Midbrain (tissue), 1 donor: Measurements from ENCODE around the gene HEATR9.
"Not testable (repeated sequence)": the region's sequence is repeated elsewhere in the genome, so short reads cannot be mapped to it uniquely, and the experiment has no call there.

Source experiments
- DNase-seq: peaks from one replicate; lab custom pipeline; 2025; lab: John Stamatoyannopoulos, UW

Gene HEATR9, protein sequence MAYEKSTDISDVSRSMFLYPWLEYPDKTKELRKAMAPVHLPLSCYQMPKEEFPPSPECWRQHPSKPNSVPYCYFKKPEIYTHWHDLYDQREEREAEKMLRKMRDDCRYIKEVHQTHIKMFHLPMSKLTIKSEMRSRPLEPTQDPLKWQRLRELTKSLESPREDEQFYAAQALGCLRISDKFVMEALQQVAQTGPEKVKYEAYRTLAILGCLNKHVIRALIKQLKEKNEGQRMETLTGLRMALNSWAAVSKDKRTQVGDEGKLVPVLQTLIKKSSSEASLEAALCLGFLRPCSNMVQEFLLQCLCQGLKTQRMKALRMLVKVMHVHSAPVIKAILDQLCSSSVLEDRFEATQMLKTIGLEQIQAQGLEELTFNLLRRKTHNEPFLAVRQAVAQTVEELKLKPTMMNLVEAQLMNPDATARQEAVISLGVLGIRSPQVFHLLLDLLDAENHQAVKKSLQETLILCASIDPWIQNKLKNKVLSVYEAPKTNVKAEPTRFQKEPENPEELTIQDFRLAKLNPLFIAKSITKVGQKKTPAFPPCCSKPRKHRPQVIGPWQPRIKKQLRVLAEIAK

DNA sequence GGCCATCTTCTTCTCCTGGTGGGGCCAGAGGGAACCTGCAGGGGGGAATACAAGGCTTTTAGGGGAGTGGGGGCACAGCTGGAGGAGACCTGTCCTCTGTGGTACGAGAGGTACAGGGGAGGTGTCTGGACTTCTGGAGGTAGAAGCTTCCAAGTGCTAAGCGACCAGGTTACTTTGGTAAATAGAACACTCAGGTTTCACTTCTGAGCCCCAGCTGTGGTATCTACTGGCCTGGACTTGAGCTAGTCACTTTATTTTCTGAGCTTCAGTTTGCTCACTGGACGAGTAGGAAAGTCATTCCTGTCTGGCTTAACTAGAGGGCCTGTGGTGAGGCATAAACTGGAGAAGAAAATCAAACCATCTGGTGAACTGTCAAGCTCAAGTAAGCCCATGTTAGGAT is at the start of gene HEATR9:
TSS of gene HEATR9 (minus strand) at position 155 of the 400 bp plus-strand sequence. CDS start at position 6, 149 bp downstream.
- no peak for DNase-seq

DNA sequence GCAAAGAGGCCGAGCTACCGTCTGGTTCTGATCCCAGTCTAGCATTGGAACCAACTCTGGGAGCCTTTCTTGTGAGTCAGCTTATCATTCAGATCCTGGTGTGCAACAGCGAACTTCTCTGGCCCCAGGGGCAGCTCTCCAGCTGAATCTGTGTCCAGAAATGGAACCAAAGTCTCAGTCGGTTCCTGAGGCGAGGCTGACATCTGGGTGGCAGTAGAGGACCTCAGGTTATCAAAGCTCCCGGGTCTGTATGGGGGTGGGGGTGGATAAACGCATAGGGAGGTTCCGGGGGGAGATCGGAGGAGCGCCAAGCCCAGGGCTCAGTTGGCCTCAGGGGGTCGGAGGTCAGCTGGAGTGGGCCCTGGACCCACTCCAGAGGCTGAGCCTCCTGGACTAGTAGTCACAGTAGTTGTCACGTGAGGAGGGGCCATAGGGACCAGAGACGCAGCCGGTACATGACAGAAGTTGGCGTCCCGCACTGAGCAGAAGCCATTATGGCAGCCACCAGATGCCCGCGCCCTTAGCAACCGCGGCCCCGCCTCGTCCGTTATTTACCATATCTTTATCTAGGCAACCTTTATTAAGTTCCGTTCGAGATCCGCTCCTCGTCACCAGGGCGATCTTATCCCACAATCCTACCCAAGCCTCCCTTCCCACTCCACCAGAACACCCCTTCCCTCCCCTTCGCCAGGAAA is 49.0 kb upstream of the HEATR9 start:
- DNase-seq = no peak

DNA sequence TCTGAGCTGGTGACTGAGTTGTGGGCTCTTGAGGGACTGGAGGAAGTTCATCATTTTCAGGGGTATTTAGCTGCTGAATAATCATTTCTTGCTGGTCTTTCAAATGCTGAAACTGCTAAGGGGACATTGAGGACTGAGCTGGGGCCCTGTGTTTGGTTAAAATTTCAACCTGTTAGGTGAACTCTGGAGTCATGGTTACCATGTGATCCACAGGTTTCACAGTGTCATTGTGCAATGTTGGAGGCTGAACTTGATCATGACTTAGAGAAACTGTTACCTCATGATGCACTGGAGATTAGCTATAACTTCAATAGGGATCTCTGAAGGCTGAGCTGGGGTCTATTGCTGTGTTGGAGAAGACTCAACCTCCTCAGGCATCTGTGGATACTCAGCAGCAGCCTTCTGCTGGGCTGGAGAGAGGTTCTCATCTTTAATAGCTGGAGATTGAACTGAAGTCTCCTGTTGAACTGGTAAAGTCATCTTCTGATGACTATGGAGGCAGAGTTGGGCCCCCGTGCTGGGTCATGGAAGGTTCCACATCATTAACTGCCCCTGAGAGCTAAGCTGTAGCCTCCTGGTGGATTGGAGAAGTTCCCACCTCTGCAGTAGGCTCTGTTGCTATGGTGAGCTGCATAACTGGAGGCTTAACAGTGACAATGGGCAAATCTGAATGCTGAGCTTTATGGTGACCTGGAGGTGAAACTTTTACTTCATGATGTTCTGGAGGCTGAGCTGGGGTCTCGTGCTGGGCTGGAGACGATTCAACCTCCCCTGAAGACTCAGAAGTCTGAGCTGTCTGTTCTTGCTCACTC is 46.7 kb upstream of the HEATR9 start:
- no peak for DNase-seq

DNA sequence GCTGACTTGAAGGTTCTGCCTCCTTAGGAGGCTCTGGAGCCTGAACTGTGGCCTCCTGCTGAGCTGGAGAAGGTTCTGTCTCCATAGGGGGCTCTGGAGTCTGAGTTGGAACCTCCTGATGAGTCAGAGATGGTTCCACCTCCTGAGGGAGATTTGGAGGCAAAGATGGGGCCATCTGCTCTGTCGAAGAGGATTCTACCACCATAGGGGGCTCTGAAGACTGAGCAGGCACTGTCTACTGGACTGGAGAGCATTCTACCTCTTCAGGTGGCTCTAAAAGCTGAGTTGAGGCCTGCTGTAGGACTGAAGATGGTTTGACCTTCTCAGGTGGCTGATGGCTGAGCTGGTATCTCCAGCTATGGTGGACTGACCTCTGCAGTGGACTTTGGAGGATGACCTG is 45.7 kb upstream of the HEATR9 start:
- DNase-seq = no peak

DNA sequence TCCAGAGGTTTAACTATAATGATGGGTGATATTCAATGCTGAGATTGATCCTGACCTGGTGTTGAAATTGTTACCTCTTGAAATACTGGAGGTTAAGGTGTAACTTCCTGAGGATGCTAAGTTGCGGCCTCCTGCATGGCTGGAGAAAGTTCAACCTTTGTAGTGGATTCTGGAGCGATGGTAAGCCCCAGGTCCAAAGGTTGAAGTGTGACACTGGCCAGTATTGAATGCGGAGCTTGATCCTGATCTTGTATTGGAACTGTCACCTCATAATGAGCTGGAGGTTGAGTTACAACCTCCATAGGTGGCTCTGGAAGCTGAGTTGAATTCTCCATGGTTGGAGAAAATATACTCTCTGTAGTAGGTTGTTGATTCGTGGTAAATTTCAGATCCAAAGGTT is 44.9 kb upstream of the HEATR9 start:
- no peak for DNase-seq

DNA sequence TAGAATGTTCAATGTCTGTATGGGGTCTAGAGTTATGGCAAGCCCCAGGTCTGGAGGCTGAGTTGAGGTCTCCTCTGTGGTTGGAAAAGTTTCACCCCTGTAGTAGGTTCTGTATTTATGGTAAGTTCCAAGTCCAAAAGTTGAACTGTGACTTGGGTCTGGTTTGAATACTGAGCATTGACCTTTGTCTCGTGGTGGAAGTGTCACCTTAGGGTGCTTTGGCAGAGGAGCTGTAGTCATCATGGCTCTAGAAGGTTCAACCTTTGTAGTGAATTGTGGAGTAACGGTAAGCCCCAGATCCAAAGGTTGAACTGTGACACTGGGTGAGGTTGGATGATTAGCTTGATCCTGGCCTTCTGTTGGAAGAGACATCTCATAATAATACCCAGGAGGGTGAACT is 44.3 kb upstream of the HEATR9 start:
- no peak for DNase-seq

DNA sequence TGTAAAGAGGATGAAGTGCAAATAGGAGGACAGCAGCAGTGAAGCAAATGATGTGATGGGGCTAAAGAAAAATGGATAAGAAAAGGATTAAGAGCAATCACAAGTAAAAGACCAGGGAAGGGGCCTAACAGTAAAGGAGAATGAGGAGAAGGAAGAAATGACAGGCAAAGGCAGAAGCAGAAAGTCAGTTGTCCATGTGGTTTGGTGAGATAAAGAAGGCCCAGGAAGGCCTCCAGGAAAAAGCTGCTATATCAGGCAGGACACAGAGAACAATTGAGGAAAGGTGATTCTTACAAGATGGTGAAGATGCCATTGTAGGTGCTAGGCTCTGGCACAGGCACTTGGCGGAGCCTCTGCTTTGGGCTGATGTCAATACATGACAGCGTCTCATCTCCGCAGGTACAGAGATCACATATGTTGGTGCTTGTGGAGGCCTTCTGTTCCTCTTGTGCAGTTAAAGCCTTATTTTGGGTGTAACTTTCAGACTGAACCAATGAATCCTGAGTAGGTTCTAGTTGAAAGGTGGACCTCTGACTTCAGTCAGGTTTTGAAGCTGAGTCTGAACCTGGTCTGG is 43.7 kb upstream of the HEATR9 start:
- DNase-seq = no peak

DNA sequence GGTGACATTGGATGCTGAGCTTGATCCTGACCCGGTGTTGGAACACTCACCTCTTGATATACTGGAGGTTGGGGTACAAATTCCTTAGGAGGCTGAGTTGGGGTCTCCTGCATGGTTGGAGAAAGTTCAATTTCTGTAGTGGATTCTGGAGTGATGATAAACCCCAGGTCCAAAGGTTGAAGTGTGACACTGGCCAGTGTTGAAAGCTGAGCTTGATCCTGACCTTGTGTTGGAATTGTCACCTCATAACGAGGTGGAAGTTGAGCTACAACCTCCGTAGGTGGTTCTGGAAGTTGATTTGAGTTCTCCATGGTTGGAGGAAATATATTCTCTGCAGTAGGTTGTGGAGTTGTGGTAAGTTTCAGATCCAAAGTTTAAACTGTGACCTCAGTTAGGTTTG is 40.7 kb upstream of the HEATR9 start:
- DNase-seq = no peak

DNA sequence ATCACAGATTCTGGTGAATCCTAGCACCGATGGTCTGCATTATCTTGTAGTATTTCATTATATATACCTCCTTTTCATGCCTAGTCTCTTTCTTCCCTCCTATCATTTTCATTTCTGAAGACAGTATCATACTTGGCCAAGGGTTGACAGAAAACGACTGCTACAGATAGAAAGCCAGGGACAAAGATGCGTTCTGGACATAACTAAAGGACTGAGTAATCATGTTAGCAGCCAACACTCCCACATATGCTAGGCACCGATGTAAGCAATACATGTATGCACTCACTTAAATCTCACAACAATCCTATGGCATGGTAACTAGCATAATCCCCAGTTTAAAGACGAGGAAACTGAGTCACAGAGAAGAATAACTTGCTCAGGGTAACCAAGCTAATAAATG is 39.0 kb upstream of the HEATR9 start:
- no peak for DNase-seq

DNA sequence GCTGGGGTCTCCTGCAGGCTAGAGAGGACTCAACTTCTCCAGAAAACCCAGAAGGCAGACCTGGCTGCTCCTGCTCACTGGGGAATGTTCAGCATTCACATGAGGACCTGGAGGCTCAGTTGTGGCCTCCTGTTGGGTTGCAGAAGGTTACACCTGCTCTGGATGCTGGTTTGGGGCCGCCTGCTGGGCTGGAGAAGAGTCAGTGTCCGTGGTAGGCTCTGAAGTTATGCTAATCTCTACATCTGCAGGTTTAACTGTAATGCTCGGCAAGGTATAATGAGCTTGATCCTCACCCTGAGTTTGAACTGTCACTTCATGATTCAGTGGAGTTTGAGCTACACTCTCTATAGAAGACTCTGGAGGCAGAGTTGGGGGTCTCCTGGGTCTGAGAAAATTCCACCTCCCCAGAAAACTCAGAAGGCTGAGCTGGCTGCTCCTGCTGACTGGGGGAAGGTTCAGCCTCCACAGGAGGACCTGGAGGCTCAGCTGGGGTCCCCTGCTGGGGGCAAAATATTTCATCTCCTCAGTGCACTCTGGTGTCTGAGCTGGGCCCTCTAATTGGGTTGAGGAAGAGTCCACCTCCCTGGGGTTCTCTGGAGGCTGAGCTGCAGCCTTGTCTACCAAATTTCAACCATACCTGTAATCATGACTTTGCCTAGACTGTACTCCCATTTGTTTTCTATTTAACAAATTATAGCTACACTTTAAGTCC is 38.4 kb upstream of the HEATR9 start:
- no peak for DNase-seq

DNA sequence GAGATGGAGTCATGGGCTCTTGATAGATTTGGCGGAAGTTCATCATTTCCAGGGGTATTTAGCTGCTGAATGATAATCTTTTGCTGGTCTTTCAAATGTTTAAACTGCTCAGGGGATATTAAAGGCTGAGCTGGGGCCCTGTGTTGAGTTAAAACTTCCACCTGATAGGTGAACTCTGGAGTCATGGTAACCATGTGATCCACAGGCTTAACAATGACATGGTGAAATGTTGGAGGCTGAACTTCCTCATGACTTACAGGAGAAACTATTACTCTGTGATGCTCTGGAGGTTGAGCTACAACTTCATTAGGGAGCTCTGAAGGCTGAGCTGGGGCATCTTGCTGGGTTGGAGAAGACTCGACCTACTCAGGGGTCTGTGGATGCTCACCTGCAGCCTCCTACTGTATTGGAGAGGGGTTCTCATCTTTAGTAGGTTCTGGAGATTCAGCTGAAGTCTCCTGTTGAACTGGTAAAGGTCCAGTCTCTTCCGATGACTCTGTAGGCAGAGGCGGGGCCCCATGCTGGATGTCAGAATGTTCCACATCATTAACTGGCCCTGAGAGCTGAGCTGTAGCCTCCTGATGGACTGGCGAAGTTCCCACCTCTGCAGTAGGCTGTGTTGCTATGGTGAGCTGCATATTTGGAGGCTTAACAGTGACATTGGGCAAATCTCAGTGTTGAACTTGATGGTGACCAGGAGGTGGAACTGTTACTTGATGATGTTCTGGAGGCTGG is 37.7 kb upstream of the HEATR9 start:
- DNase-seq = no peak

DNA sequence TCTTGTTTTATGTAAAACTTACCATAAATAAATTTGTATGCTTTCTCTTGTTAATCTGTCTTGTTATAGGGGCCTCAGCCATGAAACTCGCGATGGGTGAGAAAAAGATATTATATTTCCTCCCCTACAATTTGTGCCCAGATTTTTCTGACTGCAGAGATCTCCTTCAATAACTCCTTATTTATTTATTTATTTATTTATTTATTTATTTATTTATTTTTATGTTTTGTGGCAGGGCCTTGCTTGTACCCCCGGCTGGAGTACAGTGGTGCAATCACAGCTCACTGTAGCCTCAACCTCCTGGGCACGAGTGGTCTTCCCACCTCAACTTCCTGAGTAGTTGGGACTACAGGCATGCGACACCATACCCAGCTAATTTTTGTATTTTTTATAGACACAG is 34.8 kb upstream of the HEATR9 start:
- no peak for DNase-seq

DNA sequence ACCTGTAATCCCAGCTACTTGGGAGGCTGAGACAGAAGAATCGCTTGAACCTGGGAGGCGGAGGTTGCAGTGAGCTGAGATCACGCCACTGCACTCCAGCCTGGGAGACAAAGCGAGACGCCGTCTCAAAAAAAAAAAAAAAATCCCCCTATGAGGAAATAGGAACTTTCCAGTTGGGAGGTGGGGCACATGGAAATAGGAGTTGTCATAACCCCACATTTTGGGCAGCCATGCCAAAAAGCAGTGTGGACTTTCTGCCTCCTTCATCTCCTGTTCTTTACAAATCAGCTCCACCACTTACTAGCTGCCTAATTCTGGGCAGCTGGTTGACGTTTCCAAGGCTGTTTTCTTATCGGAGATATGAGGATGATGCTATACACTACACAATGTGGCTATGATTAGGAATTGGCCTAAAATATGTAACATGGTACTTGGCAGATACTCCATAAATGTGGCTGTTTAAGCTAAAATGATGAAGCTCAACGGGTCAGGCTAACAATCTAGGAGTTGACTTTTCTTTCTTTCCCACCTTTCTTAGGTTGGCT is 33.0 kb upstream of the HEATR9 start:
- no peak for DNase-seq

DNA sequence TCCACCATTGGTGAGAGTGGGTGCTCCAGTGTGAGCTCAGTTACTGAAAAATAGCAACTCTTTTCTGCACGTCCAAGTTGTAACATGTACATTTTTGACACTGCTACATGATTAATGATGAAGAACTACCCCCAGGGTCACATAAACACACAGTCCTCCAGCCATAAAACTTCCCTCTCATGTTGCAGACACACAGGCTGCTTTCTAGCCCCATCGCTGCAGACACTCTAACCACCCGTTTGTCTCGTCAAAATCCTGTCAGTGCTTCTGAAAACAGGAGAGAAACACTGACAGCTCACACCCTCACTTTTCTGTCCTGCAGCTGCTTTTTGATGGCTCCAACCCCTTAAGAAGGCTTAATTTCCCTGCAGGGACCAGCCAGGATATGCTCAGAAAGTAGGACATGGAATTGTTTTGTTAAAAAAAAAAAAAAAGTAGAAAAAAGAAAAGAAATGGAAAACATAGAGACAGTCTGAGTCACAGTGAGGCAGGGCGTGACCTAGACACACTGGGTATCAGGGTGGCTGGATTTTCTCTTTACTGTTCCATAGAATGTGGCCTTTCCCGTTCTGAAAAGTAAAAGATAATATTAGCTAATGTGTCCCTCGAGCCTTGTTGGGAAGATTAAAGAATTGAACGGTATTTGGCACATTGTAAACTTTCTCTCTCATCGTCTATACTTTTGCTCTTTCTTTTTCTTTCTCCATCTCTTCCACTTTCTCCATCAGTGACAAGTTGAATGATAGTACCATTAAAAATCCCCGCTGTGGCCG is 32.2 kb upstream of the HEATR9 start:
- DNase-seq = no peak

DNA sequence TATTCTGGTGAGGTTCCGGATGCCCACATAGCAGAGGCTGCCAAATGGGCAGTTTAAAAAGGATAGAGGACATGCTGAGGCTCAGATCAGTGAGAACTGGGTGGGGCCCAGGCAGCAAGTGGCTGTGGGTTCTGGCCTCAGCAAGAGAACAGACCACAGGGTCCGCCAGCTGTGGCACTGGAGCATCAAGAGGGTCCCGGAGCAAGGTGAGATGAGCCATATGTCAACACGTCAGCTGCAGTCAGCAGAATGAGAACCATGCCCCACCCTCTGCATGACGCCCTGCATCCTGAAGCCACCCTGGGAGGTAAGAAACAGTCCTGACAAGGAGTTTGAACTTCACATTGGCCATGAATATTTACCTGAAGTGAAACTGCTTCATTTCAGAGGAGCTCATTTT is 31.6 kb upstream of the HEATR9 start:
- DNase-seq = no peak

DNA sequence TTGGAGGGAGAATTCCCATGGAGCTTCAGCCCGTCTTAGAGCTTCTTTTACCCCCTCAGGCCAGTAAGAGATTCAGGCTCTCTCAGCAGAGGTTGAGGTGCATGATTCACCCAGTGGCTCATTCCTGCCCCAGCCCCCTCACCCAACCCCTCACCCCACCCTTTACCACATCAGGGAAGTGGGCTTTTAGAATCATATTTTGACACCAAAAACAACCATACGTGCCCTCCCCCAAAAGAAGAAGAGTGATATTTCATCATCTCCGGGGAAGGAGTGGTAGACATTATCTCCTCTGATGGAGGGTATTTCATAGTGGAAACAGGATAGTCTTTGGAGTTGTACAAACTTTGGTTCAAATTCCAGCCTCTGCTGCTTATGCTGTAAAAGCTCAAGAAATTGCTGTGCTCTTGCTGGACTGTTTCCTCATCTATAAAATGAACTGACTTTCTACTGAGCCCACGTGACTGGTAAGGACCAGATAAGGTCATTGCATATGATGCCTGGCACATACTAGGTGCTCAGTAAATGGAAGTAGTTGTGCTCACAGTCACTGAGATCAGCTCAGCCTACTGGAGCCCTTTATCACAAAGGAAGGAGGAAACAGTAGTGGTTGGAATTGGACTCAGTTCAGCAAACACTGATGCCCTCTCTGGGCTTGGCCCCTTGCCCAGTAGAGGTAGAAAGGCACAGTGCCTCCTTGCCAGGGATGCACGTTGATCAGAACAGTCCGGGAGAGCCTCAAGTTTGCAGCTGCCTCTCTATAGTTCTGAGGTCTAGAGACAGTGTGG is 29.8 kb upstream of the HEATR9 start:
- no peak for DNase-seq

DNA sequence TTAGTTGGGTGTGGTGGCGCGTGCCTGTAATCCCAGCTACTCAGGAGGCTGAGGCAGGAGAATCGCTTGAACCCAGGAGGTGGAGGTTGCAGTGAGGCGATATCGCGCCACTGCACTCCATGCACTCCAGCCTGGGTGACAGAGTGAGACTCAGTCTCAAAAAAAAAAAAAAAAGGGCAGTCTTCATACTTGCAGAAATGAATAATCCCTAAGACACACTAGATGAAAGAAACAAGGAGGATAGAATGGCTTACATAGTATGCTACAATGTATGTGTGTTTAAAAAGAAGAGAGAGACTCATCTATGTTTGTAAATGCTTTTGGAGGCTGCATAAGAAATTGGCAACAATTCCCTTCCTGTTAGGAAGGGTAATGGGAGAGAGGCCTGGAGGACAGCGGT is 29.1 kb upstream of the HEATR9 start:
- DNase-seq = not testable (repeated sequence)
